ENCODE data around the gene WNT7B. TPM values are rescaled to one million over a fixed set of nuclear protein-coding genes. Genes with fewer than 3 reads are reported as not detected.

Gene WNT7B
- total RNA-seq, 4 donors from 2014 or later, result 18.7 to 54.4 (median 44.1) TPM

- TF ChIP-seq, protein P1, sequence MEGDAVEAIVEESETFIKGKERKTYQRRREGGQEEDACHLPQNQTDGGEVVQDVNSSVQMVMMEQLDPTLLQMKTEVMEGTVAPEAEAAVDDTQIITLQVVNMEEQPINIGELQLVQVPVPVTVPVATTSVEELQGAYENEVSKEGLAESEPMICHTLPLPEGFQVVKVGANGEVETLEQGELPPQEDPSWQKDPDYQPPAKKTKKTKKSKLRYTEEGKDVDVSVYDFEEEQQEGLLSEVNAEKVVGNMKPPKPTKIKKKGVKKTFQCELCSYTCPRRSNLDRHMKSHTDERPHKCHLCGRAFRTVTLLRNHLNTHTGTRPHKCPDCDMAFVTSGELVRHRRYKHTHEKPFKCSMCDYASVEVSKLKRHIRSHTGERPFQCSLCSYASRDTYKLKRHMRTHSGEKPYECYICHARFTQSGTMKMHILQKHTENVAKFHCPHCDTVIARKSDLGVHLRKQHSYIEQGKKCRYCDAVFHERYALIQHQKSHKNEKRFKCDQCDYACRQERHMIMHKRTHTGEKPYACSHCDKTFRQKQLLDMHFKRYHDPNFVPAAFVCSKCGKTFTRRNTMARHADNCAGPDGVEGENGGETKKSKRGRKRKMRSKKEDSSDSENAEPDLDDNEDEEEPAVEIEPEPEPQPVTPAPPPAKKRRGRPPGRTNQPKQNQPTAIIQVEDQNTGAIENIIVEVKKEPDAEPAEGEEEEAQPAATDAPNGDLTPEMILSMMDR (IDR thresholded peaks at IDR 0.05), result no peak
- TF ChIP-seq POLR2A (IDR thresholded peaks at IDR 0.05), result no peak
- TF ChIP-seq EP300 (IDR thresholded peaks at IDR 0.05), result no peak
- no peak for TF ChIP-seq POLR2AphosphoS5 (IDR thresholded peaks at IDR 0.05)
- no peak for DNase-seq (ENCODE audit: low spot score in 2 of 2)
- H3K4me3 ChIP-seq, result no peak overlapping the region
- WGBS, result 77% methylated on average over 10 of the region's 12 CpGs
- no peak overlapping the region for H3K27ac ChIP-seq
- H3K36me3 ChIP-seq, result no peaks in the 10 kb centered on the region
- peaks cover 9% of the 10 kb centered on the region for H3K4me1 ChIP-seq
- peaks cover 31% of the 10 kb centered on the region for H3K27me3 ChIP-seq
- H3K9me3 ChIP-seq, result no peaks in the 10 kb centered on the region
Measured at GRCh38 chr22:45952553-45952952, 24.4 kb downstream of the WNT7B start.

DNA sequence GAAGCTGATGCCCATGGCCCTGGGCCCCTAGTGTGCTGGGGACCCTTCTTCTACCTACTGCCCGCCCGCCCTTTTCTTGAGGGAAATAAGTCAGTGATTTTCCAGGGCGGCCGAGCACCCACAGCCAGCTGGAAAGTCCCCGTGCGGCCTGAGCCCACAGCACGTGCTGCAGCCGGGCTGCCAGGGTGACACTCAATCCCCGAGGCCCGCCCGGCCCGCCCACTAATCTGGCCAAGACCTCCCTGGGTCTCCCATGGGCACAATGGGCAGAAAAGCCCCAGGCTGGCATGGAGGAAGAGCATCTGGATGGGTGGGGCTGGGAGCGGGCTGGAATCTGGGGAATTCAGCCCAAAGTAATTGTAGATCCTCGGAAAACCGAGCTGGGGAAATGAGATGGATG, 24.8 kb downstream of the WNT7B start:
- H3K4me3 ChIP-seq, result no peak overlapping the region
- peaks cover 31% of the 10 kb centered on the region for H3K27me3 ChIP-seq
- WGBS, result 46% methylated on average over 5 of the region's 15 CpGs
- H3K27ac ChIP-seq, result no peak overlapping the region
- H3K9me3 ChIP-seq, result no peaks in the 10 kb centered on the region
- H3K4me1 ChIP-seq, result peaks cover 12% of the 10 kb centered on the region
- no peaks in the 10 kb centered on the region for H3K36me3 ChIP-seq
- TF ChIP-seq EP300 (IDR thresholded peaks at IDR 0.05), result no peak
- no peak for TF ChIP-seq POLR2A (IDR thresholded peaks at IDR 0.05)
- TF ChIP-seq, protein P1 (IDR thresholded peaks at IDR 0.05), result no peak
- TF ChIP-seq POLR2AphosphoS5 (IDR thresholded peaks at IDR 0.05), result no peak
- no peak for DNase-seq (ENCODE audit: low spot score in 2 of 2)

DNA sequence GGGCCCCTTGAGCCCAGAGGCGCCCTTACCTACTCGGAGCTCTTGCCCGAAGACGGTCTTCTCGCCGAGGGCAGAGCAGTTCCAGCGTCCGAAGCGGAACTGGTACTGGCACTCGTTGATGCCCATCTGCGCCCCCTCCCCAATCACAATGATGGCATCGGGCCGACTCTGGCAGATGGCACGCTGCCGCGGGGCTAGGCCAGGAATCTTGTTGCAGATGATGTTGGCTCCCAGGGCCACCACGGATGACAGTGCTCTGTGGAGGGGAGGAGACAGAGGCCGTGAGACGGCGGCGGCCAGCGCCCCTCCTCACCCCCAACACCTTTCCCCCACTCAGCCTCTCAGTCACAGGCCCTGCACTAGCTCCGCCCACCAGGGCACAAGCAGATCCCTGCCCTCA, 27.1 kb downstream of the WNT7B start:
- H3K4me1 ChIP-seq, result peaks cover 12% of the 10 kb centered on the region
- WGBS, result 80% methylated on average over 6 of the region's 23 CpGs
- H3K27ac ChIP-seq, result no peak overlapping the region

GRCh38 chr22:45949258-45949870, 27.6 kb downstream of the WNT7B start:
- WGBS, result 74% methylated on average over 11 of the region's 22 CpGs
- no peaks in the 10 kb centered on the region for H3K36me3 ChIP-seq
- TF ChIP-seq POLR2AphosphoS5 (IDR thresholded peaks at IDR 0.05), result no peak
- TF ChIP-seq, protein P1 (IDR thresholded peaks at IDR 0.05), result no peak
- no peak for TF ChIP-seq POLR2A (IDR thresholded peaks at IDR 0.05)
- TF ChIP-seq EP300 (IDR thresholded peaks at IDR 0.05), result no peak
- peaks cover 25% of the 10 kb centered on the region for H3K27me3 ChIP-seq
- H3K4me1 ChIP-seq, result peaks cover 12% of the 10 kb centered on the region
- no peak for DNase-seq (ENCODE audit: low spot score in 2 of 2)
- H3K27ac ChIP-seq, result no peak overlapping the region
- H3K4me3 ChIP-seq, result no peak overlapping the region
- H3K9me3 ChIP-seq, result no peaks in the 10 kb centered on the region

More for the DNA sequence above, 27.1 kb downstream of the WNT7B start:
- H3K27me3 ChIP-seq, result peaks cover 25% of the 10 kb centered on the region
- no peak for DNase-seq (ENCODE audit: low spot score in 2 of 2)
- H3K9me3 ChIP-seq, result no peaks in the 10 kb centered on the region
- H3K36me3 ChIP-seq, result no peaks in the 10 kb centered on the region
- TF ChIP-seq POLR2A (IDR thresholded peaks at IDR 0.05) (no peak), POLR2AphosphoS5 (IDR thresholded peaks at IDR 0.05) (no peak)
- TF ChIP-seq, protein P1 (IDR thresholded peaks at IDR 0.05), result no peak
- H3K4me3 ChIP-seq, result no peak overlapping the region

- 43% methylated on average over 3 of the region's 21 CpGs for WGBS
- peaks cover 25% of the 10 kb centered on the region for H3K27me3 ChIP-seq
- TF ChIP-seq POLR2A (IDR thresholded peaks at IDR 0.05) (no peak), EP300 (IDR thresholded peaks at IDR 0.05) (no peak), POLR2AphosphoS5 (IDR thresholded peaks at IDR 0.05) (no peak)
- TF ChIP-seq, protein P1 (IDR thresholded peaks at IDR 0.05), result no peak
- peaks cover 21% of the 10 kb centered on the region for H3K4me1 ChIP-seq
- no peak for DNase-seq (ENCODE audit: low spot score in 2 of 2)
- H3K9me3 ChIP-seq, result no peaks in the 10 kb centered on the region
- no peak overlapping the region for H3K27ac ChIP-seq
- no peaks in the 10 kb centered on the region for H3K36me3 ChIP-seq
- no peak overlapping the region for H3K4me3 ChIP-seq
Measured at GRCh38 chr22:45948081-45948648, 28.8 kb downstream of the WNT7B start.

All from suprapubic skin (tissue), 4 donors.